ENCODE measurements around the gene SYCP3.

SYCP3 gene

GRCh38 chr12:101719566-101719965 is 19.7 kb downstream of the SYCP3 start:
- DNase-seq (ENCODE audit: low read depth) = no peak
- H3K4me3 ChIP-seq (ENCODE audit: low read length) = no peak overlapping the region
- TF ChIP-seq CTCF (conservative IDR thresholded peaks at IDR 0.05; ENCODE audit: low read length) = no peak

- DNase-seq (ENCODE audit: low read depth) = no peak
- TF ChIP-seq CTCF (conservative IDR thresholded peaks at IDR 0.05; ENCODE audit: low read length) = no peak
- no peak overlapping the region for H3K4me3 ChIP-seq (ENCODE audit: low read length)
These were observed 24.3 kb downstream of the SYCP3 start for GRCh38 chr12:101714877-101715444.

- TF ChIP-seq CTCF (conservative IDR thresholded peaks at IDR 0.05; ENCODE audit: low read length) = no peak
- no peak overlapping the region for H3K4me3 ChIP-seq (ENCODE audit: low read length)
- DNase-seq (ENCODE audit: low read depth) = no peak
These were observed 25.3 kb downstream of the SYCP3 start for GRCh38 chr12:101713930-101714329.

GRCh38 chr12:101713059-101713682 is 26.1 kb downstream of the SYCP3 start:
- DNase-seq (ENCODE audit: low read depth) = no peak
- H3K4me3 ChIP-seq (ENCODE audit: low read length) = no peak overlapping the region
- no peak for TF ChIP-seq CTCF (conservative IDR thresholded peaks at IDR 0.05; ENCODE audit: low read length)

GRCh38 chr12:101710288-101710687 is 29.0 kb downstream of the SYCP3 start:
- DNase-seq (ENCODE audit: low read depth) = no peak
- no peak overlapping the region for H3K4me3 ChIP-seq (ENCODE audit: low read length)
- no peak for TF ChIP-seq CTCF (conservative IDR thresholded peaks at IDR 0.05; ENCODE audit: low read length)

- TF ChIP-seq CTCF (conservative IDR thresholded peaks at IDR 0.05; ENCODE audit: low read length) = no peak
- no peak for DNase-seq (ENCODE audit: low read depth)
- no peak overlapping the region for H3K4me3 ChIP-seq (ENCODE audit: low read length)
These were observed 32.0 kb downstream of the SYCP3 start for GRCh38 chr12:101707131-101707782.

- no peak overlapping the region for H3K4me3 ChIP-seq (ENCODE audit: low read length)
- no peak for TF ChIP-seq CTCF (conservative IDR thresholded peaks at IDR 0.05; ENCODE audit: low read length)
- DNase-seq (ENCODE audit: low read depth) = no peak
These were observed 32.9 kb downstream of the SYCP3 start for GRCh38 chr12:101706403-101706802.

All from AG10803 (cell line).